Keratinocyte (primary cell): Measurements from ENCODE around the gene FAM170B.

ENCODE experiments used
- EZH2 ChIP-seq: IDR thresholded peaks from one replicate; pipeline ENCODE4 v1.6.1; 2012; ENCODE audit warnings: inconsistent platforms, mild to moderate bottlenecking, low read length, moderate library complexity
- TF ChIP-seq, protein P1 (sequence below), 3 experiments: IDR thresholded peaks in 1 of 3; conservative IDR thresholded peaks in 1 of 3; optimal IDR thresholded peaks in 1 of 3; 2 replicates in 2 of 3; 3 replicates in 1 of 3; pipeline versions ENCODE3 to v1.5.1; 2011; ENCODE audit warnings: low read length in 3 of 3, mild to moderate bottlenecking in 3 of 3, moderate library complexity in 2 of 3, control low read depth in 1 of 3, inconsistent platforms in 1 of 3; ENCODE audit not compliant: insufficient read depth in 2 of 3; ENCODE audit errors: extremely low read depth in 1 of 3

- no peak for TF ChIP-seq EZH2
- TF ChIP-seq, protein P1, sequence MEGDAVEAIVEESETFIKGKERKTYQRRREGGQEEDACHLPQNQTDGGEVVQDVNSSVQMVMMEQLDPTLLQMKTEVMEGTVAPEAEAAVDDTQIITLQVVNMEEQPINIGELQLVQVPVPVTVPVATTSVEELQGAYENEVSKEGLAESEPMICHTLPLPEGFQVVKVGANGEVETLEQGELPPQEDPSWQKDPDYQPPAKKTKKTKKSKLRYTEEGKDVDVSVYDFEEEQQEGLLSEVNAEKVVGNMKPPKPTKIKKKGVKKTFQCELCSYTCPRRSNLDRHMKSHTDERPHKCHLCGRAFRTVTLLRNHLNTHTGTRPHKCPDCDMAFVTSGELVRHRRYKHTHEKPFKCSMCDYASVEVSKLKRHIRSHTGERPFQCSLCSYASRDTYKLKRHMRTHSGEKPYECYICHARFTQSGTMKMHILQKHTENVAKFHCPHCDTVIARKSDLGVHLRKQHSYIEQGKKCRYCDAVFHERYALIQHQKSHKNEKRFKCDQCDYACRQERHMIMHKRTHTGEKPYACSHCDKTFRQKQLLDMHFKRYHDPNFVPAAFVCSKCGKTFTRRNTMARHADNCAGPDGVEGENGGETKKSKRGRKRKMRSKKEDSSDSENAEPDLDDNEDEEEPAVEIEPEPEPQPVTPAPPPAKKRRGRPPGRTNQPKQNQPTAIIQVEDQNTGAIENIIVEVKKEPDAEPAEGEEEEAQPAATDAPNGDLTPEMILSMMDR (optimal IDR thresholded peaks at IDR 0.05 in 1 of 3, IDR thresholded peaks at IDR 0.05 in 1 of 3, conservative IDR thresholded peaks at IDR 0.05 in 1 of 3; ENCODE audit: extremely low read depth in 1 of 3, insufficient read depth in 2 of 3, low read length in 3 of 3), result peak; percentile 25 to 54 (median 48)
These were observed 27.7 kb upstream of the FAM170B start for GRCh38 chr10:49161411-49161997.
